GM19238 (cell line): ENCODE measurements around the gene TNNT1.
"Not testable (repeated sequence)": the region's sequence is repeated elsewhere in the genome, so short reads cannot be mapped to it uniquely, and the experiment has no call there.

Experiments used
- DNase-seq: peaks from one replicate; pipeline ENCODE4 v3.0.0; 2011; ENCODE audit warnings: low spot score; ENCODE audit not compliant: insufficient read length

Gene TNNT1, protein sequence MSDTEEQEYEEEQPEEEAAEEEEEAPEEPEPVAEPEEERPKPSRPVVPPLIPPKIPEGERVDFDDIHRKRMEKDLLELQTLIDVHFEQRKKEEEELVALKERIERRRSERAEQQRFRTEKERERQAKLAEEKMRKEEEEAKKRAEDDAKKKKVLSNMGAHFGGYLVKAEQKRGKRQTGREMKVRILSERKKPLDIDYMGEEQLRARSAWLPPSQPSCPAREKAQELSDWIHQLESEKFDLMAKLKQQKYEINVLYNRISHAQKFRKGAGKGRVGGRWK

DNA sequence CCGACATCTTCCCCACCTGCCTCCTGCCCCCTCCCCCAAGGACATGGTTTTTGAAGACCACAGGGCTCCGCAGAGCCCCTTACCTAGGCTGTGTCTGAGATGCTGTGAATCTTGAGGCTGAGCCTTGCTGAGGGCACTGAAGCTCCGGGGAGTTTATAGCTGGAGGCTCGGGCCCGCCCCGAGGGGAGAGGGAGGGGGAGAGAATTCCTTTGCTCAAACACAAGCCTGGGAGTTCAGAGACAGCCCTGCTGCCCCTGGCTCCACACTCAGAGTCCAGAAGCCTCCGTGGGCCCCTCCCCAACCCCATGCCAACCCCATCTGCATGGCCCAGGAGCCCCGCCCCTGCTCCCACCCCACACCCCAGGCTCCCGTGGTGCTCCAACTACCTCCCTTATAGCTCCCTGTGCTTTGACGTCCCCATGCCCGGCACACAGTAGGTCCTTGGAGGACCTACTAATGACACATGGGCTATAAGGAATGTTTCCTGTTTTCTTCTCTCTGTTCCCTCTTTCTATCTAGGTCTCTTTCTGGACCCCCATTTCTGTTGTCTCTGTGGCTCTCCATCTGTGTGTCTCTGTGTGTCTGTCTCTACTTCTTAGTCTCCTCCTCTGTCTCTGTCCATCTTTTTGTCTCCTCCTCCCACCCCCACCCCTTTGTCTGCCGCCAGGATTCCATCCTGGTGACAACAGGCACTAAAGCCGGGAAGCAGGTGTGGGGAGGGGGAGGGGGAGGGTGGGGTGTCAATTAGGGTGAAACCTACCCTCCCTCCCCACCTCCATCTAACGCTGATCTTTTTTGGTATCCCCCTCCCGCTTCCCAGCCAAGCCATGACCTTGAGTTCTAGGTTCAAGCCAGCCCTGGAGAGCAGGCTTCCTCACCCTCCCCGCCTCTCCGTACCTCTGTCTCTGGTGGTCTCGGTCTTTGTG lies at the start of gene TNNT1:
TNNT1 (minus strand) TSS at position 129 of the 926 bp plus-strand sequence. CDS start 2,049 bp downstream, outside the sequence.
- DNase-seq: no peak

- no peak for DNase-seq
Measured at GRCh38 chr19:55198651-55199050, 49.6 kb upstream of the TNNT1 start.

DNA sequence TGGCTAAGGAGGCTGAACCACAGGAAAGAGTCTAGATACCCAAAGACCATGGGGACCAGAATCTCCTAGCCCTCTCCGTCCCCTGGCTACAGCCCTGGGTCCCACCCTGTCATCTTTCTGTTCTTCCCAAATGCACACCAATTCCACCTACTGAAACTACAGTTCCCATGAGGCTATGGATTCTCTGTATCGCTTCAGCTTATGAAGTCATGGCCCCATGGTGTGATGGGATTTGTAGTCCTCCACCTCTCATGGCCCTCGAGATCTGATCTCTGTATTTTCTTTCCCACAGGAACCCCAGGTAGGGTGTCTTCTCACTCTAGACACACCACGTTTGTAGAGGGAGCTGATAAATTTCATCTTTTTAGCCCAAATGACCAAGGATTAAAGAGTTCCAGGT lies 48.5 kb upstream of the TNNT1 start:
- DNase-seq: no peak

DNA sequence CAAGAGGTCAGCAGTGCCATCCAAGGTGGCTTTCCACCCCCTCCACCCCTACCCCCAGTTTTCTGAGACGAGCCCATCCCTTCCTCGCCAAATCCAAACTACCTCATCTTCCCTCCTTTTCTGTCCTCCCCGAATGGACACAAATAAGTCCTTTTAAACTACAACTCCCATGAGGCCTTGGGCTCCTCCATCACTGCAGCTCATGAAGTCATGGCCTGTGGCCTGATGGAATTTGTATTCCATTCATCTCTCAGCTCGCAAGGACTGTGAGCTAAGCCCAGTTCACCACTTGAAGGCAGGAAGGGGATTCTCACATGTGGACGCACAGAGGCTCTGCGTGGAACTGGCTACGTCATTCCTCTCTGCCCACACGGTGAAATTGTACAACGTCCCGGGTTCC lies 47.8 kb upstream of the TNNT1 start:
- no peak for DNase-seq

- no peak for DNase-seq
Measured at GRCh38 chr19:55193481-55193880, 44.5 kb upstream of the TNNT1 start.

GRCh38 chr19:55189403-55189835 lies 40.4 kb upstream of the TNNT1 start:
- no peak for DNase-seq

DNA sequence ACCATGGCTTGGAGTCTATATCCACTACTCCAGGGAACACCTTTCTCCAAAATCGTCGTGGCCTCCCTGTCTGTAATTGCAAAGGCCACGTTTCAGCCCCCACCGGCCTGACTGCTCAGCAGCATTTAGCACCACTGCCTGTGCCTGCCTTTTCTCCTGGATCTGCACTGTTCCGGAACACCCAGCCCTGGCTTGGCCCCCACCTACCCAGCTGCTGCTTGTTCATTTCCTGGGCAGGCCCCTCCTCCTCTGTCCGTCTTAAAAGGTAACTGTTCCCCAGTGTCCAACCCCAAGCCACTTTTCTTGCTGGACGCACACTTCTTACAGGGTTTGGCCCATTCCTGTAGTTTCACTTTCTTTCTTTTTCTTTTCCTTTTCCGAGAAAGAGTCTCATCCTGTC lies 39.6 kb upstream of the TNNT1 start:
- DNase-seq: no peak

DNA sequence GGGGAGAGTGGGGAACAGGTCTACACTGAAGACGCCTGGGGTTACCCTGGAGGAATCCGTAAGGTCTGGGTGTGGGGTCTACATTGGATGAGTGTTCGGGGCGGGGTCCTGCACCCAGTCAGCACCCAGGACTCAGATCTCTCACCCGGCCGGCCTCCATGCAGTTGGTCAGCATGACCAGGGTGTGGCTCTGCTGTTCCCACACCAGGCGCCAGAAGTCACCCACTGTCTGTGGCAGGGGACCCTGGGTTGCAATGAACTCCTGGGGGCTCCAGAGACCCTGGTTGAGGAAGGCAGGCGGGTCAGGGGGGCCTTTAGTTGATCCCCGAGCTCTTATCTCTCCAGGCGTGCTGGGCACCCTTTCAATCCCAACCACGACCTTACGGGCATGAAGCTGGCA lies 37.1 kb upstream of the TNNT1 start:
- DNase-seq: no peak

GRCh38 chr19:55181740-55182139 lies 32.7 kb upstream of the TNNT1 start:
- no peak for DNase-seq

GRCh38 chr19:55179606-55180484 lies 30.8 kb upstream of the TNNT1 start, which contains the start of gene SYT5:
Gene SYT5 (minus strand): TSS chr19:55180289. CDS start chr19:55179041, 1,248 bp downstream.
- peak; percentile 57 for DNase-seq

GRCh38 chr19:55178781-55179599 lies 30.0 kb upstream of the TNNT1 start:
- DNase-seq: peak; percentile 97

DNA sequence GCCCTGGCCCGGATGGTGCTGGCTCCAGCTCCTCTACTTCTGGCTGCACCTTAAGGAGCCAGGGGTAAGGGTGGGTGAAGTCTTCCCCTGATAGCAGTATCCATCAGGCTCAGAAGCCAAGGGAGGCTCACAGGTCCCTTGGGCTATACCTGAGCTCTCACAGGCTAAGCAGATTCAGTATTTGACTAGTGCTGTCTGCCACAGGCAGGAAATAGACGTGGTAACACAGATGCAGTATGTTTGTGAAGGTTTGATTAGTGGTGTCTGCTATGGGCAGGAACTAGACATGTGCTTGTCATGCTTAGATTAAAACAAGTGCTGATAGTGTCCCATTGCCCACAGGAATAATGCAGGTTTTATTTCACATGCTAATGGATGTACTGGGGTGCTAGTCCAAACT lies 27.1 kb upstream of the TNNT1 start:
- DNase-seq: no peak

GRCh38 chr19:55175117-55175867 lies 26.3 kb upstream of the TNNT1 start:
- DNase-seq: no peak

DNA sequence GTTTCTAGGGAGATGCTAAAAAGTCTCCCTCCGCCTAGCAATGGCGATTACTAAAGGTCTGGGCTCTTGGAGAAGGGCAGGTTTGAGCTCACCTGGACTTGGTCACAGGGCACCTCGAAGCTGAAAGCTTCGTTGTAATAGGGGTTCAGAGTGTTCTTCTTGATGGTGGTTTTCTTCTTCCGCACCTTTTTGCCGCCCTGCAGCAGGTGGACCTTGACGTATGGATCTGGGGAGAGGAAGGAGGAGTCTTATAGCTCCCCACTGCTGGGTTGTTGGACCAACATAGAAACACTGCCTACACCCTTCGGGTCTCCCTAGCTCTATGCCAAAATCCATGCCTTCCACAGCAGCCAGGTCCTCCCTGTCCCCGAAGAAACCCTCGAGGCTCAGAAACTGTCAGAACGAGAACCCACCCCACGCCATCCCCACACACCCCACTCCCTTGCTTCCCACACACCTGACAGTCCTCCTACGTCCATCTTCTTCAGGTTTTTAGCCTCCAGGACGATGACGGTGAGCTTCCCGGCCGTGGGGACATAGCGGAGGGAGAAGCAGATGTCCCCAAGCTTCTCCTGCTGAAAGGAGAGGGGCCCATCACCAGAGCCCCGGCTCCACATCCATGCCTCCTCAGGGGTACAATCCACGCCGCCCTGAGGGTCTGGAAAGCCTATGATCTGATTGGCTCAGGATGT lies 25.6 kb upstream of the TNNT1 start:
- DNase-seq: no peak

GRCh38 chr19:55173714-55174409 lies 24.9 kb upstream of the TNNT1 start:
- DNase-seq: no peak

- no peak for DNase-seq
Measured at GRCh38 chr19:55173186-55173713, 24.2 kb upstream of the TNNT1 start.

DNA sequence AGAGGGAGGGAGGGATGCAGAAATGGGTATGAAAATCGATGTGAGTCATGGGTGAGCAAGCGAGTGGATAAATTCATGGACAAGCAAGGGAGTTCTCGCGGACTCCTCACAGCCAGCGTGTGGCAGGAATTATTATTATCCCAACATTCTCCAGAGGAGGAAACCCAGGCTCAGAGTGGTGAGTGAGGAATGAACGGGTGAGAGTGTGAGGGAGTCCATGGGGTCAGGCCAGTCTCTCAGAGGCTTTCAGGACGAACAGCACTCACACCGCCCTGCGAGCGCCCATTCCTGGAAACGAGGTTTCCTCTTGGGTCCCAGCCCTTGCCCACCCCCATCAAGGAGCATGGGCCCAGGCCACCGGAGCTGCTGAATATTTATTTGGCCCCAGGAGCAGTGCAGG lies 23.7 kb upstream of the TNNT1 start:
- no peak for DNase-seq

GRCh38 chr19:55172318-55172717 lies 23.3 kb upstream of the TNNT1 start:
- not testable (repeated sequence) for DNase-seq
